Stimulated activated CD8-positive, alpha-beta memory T cell treated with anti-CD3 and anti-CD28 coated beads, Interleukin-7, amount 100 ng/mL, for 24 hours (primary cell): ENCODE data around the gene NUDT10.
A peak's percentile ranks its signal among the peaks of the same experiment; 100 is the strongest.
"Not testable (repeated sequence)": the region's sequence is repeated elsewhere in the genome, so short reads cannot be mapped to it uniquely, and the experiment has no call there.

ENCODE experiments used
- DNase-seq: peaks from one replicate; pipeline ENCODE4 v3.0.0-alpha.2; 2020; ENCODE audit warnings: low read depth

NUDT10 gene

DNA sequence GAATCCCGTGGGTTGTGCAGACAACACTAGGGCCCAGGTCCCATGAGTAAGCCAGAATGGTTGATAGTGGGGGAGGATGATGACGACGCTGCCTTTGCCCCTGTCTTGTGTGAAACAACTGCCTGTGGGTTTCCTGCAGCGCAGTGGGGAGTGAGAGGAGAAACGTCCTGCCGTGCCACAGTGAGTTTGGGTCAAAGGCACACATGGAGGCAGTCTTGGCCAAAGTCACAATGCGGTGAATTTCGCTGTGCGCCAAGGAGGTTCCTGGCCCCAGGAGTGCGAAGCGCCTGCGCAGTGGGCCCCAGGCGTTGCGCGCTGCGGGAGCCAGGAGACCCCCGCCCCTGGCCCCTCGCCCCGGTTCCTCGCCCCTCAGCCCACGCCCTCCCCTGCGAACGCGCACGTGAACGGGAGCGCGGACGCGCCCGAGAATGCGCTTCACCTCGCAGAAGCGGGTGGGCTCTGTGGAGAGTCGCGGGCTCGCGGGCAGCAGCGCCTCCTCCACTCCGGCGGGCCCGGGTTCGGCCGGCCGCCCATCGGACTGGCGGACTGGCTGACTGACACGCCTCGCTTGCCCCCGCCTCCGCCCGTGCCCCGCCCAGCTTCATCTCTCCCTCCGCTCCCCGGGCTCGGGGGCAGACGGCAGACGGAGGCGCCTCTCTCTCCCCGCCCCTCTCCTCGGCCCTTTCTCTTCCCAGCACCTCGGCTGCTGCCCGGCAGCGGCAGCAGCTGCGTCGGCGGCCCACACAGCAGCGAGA is at the start of gene NUDT10:
Gene NUDT10 (plus strand): TSS at position 635 of the 755 bp plus-strand sequence. CDS start 144 bp downstream, outside the sequence.
- DNase-seq = peak; percentile 11

DNA sequence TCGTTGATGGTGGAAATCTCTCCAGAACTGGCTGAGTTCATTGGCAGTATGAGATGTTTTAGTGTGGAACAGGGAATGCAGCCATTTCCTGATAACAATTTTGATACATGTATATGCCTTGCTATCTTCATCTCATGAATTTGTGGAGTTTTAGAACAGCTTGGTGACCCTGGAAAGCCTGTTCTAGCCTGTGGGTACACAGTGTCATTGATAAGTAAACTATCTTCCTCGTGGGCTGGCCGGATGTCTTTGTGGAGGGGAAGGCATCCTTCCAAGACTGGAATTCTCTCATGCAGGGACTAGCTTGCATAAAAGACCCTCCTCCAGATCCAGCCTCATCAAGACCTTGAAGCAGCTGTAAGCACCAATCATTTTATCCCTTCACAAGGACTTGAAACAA is 40.2 kb upstream of the NUDT10 start:
- no peak for DNase-seq

DNA sequence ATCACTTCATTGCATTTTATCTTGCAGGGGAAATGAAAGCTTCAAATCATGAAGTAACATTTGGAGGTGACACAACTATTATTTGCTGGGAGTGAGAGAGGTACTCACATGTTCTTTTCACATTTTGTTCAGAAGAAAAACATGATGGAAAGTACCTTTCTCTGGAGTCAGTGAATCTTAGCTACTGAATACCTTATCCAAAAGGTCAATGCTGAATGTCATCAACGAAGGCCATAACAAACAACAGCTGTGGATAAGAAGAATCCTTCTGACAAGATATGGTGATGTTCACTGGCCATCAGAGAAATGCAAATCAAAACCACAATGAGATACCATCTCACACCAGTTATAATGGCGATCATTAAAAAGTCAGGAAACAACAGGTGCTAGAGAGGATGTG is 36.5 kb upstream of the NUDT10 start:
- no peak for DNase-seq

DNA sequence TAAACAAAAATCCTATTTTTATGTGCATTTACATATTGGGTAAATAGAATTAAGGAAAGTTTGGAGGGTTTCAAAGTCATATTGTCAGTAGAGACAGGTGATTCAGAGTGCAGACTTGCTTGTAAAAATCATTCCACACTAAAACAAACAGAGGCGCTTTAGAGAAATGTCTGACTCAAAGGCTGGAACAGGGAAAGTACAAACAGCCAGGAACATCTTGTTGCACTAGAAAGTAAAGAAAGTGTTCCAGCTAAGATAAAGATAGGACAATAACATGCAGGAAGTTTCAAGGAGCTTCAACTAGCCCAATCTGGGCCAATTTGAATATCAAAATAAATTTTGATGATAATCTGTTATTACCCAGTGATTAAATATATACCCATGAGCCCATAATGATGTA is 16.4 kb upstream of the NUDT10 start:
- no peak for DNase-seq

DNA sequence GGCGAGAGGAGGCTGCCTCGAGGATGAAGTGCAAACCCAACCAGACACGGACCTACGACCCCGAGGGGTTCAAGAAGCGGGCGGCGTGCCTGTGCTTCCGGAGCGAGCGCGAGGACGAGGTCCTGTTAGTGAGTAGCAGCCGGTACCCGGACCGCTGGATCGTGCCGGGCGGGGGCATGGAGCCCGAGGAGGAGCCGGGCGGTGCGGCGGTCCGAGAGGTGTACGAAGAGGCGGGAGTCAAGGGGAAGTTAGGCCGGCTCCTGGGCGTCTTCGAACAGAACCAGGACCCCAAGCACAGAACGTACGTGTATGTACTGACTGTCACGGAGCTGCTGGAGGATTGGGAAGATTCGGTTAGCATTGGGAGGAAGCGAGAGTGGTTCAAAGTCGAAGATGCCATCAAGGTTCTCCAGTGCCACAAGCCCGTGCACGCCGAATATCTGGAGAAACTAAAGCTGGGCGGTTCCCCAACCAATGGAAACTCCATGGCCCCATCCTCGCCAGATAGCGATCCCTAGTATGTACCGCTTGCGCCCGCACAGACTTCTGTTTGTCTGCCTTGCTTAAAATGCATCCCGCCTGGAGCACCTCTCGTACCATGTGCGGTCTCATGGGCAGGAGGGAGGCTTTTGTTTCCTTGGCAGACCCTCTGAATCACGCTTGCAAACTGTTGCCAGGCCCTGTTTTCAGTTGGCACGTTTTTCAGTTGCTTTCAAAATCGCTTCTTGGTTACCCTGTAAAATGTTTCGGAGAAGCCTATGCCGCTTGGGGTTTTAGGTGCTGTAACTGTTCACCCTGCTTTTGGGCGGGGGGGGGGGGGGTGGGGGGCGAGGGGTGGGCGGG is 542 bp downstream of the NUDT10 start:
- DNase-seq = not testable (repeated sequence)

DNA sequence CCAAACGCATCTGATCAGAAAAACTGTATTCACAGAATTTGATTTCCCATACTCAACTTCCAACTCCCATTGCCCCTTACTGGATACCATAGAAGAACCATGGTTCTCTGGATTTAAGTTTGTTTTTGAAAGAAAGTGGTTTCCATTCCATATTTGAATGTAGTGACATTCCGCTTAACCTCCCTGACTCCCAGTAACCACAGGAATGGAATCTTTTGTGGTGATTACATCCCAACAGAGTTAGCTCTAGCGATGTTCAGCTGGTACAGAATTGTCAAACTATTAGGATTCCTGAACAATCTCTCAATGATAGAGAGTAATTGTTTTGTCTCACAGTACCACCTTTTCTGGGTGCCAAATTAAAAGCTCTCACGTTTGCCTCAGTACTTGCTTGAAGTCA is 1.7 kb downstream of the NUDT10 start:
- DNase-seq = no peak

DNA sequence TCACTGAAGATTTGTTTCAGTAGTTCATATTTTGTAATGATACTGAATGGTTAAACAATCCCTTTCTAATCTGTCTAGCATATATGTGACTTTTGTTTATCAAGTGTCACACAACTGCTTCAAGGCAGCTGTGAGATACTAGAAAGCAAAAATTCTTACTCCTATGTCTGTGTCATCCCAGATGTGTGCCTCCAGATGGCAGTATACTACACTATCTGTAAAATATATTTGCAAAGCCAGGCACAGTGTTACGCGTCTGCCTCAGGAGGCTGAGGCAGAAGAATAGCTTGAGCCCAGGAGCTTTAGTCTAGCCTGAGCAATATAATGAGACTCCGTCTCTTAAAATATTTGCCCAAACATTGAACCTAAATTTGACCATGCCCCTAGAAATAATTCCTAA is 4.0 kb downstream of the NUDT10 start:
- DNase-seq = no peak

DNA sequence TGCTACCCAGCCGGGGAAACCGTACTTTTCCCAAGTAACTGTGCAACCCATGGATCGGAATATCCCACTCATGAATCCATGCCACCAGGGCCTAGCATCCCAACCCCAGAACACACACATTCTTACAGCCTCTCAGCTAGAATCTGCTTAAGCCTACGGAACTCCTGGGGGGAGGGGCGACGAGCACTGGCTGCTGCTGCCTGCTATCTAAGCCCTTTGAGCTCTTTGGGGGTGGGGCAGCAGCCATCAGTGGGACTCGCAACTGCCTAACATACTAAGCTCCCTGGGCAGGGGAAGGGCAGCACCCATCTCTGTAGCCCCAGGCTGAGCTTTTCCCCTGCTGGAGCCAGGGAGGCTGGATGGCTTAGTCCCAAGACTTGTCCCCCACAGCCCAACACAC is 28.6 kb downstream of the NUDT10 start:
- DNase-seq = no peak

DNA sequence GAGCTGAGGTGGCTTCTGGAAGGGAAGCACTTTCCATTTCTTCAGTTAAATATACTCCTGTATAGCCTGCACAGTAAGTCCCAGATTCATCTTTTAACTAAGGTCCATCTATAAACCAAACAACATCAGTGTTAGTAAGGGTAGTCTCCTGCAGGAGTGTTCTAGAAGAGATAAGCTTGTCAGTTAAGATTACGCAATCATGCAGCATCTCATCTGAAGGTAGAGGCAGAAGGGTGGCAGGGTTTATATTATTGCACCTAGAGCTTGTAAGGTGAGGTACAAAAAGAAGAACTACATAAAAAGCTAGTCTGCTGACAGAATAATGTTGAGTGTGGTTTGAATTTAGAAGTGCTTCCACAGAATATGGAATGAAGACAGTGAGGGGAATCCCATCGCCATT is 44.0 kb downstream of the NUDT10 start:
- DNase-seq = no peak
